Stimulated activated CD4-positive, alpha-beta T cell treated with anti-CD3 and anti-CD28 coated beads, Interleukin-4, amount 100 ng/mL, for 48 hours (primary cell): Measurements from ENCODE around the gene CCDC78.
"Not testable (repeated sequence)": the region's sequence is repeated elsewhere in the genome, so short reads cannot be mapped to it uniquely, and the experiment has no call there.

Experiments used
- DNase-seq, 2 donors: peaks; one replicate each; pipeline ENCODE4 v3.0.0-alpha.2; 2020; ENCODE audit warnings: low read depth in 2 of 2

CCDC78 gene

GRCh38 chr16:694187-694862 lies 31.9 kb downstream of the CCDC78 start:
- no peak for DNase-seq

GRCh38 chr16:693766-694165 lies 32.5 kb downstream of the CCDC78 start:
- no peak for DNase-seq

- DNase-seq = no peak
Observed at GRCh38 chr16:693364-693763, 32.9 kb downstream of the CCDC78 start.

- DNase-seq = no peak
Observed at GRCh38 chr16:692356-693108, 33.7 kb downstream of the CCDC78 start.

GRCh38 chr16:691242-691641 lies 35.0 kb downstream of the CCDC78 start:
- not testable (repeated sequence) for DNase-seq

- no peak for DNase-seq
Observed at GRCh38 chr16:689175-689897, 36.9 kb downstream of the CCDC78 start.

- DNase-seq = no peak
Observed at GRCh38 chr16:687499-687898, 38.7 kb downstream of the CCDC78 start.

GRCh38 chr16:686459-687260 lies 39.6 kb downstream of the CCDC78 start:
- no peak for DNase-seq

- DNase-seq = no peak
Observed at GRCh38 chr16:685967-686366, 40.3 kb downstream of the CCDC78 start.

- no peak for DNase-seq
Observed at GRCh38 chr16:684961-685696, 41.1 kb downstream of the CCDC78 start.

- peak; percentile 93 to 98 for DNase-seq
Observed at GRCh38 chr16:684071-684794, 42.0 kb downstream of the CCDC78 start, which contains the start of gene JMJD8. Gene JMJD8 (minus strand): TSS chr16:684334. CDS start chr16:684319, 15 bp downstream.

GRCh38 chr16:683396-684070 lies 42.7 kb downstream of the CCDC78 start:
- DNase-seq = no peak

GRCh38 chr16:682493-683395 lies 43.5 kb downstream of the CCDC78 start:
- DNase-seq = no peak

- no peak for DNase-seq
Observed at GRCh38 chr16:681746-682427, 44.4 kb downstream of the CCDC78 start.

- no peak for DNase-seq
Observed at GRCh38 chr16:680967-681745, 45.1 kb downstream of the CCDC78 start.

- DNase-seq = no peak
Observed at GRCh38 chr16:680625-680945, 45.7 kb downstream of the CCDC78 start.

- DNase-seq = peak; percentile 85 to 93
Observed at GRCh38 chr16:679814-680624, 46.2 kb downstream of the CCDC78 start, which contains the start of gene STUB1. Gene STUB1 (plus strand): TSS chr16:680410. CDS start chr16:680526, 116 bp downstream.
